CD4-positive, alpha-beta T cell treated with Interleukin-12 subunit alpha and Interleukin-12 subunit beta, for 1 hour (primary cell): ENCODE measurements around the gene KRT33B.
"Not testable (repeated sequence)": the region's sequence is repeated elsewhere in the genome, so short reads cannot be mapped to it uniquely, and the experiment has no call there.

Experiments used
- DNase-seq: peaks from one replicate; pipeline ENCODE4 v3.0.0-alpha.2; 2020

Gene KRT33B

DNA sequence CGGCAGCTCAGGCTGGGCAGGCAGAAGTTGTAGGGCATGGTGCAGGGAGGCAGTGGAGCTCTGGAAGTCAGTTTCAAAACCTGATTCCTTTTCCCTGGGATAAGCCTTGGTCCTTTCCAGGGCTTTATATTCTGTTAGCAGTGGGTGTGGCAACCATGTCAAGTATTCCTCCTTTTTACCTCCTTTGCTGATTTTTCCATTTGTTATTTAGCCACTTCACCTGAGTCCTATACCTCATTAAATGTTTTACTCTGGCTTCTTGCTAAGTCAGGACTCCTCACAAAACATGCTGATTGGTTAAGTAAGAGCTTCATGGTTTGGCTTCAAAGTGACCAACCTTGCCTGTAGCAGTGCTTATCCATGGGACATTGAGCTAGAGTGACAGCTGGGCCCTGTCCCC, at the start of gene KRT33B:
KRT33B (minus strand) TSS at position 101 of the 400 bp plus-strand sequence; CDS start at position 38, 63 bp downstream.
- no peak for DNase-seq

DNA sequence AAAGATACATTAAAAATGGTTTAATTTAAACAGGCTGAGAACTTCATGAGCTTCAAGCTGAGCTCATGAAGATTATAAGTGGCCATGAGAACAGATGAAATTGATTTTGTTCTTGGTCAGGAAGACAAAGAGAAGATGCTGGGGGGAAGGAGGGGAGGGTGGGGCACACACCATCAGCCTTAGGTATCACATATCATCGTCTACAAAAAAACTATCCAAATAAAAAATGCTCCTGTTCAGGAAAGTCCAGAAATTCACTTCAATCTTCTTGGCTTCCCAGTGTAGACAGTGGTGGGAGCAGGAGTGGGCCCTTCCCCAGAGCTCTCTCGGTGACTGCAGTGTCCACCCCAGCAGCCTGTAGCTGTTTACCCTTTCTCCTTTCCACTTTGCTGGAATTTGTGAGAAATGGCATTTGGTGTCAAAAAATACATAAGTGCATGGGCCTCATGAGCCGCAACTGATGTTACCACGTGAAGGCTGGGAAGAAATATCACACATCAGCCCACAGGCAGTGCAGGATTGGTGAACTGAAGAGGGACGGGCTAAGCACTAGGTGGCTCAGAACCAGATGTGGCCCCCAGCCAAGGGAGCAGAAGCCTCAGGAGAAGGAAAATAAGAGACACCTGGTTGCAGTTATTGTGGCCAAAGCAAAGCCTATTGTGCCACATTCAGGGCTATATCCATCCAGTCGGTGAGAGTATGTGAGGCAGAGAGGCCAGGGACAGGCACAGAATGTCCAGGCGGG, 48.7 kb upstream of the KRT33B start:
- DNase-seq: no peak

DNA sequence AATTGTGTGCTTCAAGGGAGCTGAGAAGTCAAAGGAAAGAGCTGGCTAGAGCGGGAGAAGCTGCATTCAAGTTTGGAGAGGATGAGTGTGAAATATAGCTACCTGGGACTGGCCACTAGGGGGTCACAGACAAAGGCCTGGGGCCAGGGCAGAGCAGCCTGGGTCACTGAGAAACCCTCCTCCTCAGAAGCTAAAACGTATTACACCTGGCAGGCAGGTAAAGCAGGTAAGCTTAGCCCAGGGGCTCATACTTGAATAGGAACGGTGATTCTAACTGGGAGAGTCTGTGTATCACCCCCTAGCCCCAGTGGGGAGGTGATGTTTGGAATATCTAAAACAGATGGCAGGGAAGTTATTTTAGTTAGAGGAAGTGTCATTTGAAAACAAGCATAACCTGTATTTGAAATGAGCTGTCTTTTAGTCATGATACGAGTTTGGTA, 48.0 kb upstream of the KRT33B start:
- DNase-seq: no peak

DNA sequence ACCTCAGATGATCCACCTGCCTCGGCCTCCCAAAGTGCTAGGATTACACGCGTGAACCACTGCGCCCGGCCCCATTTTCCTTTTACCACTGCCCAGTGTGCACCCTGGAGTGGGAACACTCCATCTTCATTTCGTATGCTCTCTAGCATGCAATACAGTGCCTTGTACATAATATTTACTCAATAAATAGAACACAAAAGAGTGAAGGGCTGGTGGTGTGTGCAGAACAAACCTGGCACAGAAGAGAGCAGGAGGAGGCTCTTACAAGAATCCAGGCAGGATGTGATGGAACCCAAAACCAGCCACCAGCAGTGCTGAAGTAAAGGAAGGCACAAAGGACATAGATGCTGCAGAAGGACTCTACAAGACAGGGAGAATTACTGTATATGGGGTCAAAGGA, 47.5 kb upstream of the KRT33B start:
- no peak for DNase-seq

DNA sequence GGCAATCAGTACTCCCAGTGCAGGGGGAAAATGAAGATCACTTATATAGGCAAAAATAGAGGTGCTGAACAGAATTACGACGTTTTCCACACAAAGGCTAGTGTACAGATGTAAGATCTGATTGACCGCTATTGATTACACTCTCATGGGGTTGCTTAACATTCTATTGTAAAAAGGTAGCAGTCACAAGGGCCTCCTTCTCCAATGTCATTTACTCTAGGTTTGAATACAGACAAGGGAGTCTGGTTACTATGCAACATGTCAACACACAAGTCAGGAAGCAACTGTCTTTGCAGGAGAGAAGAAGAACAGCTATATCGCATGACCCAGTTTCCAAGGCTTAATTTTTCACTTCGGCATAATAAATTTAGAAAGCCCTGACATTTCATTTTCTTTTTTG, 46.9 kb upstream of the KRT33B start:
- DNase-seq: no peak

DNA sequence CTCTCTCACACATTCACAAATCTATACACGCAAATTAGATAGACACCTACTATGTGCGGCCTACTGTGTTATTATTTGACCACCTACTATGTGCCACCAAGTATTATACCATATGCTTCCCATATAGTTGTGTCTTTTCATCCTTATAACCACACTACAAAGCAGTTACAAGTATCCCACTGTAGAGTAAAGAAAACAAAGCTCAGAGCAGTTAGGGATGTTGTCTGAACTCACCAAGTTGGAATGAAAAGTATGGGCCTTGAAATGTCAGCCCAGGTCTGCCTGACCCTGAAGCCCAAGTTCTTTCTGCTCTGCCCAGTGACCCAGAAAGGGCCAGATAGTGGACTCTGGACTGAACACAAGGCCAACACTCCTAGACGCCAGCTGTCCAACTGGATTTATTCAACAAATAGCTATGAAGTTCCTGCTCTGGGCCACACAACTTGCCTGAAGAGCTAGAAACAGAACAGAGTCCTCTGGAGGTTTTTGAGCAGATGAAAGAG, 46.3 kb upstream of the KRT33B start:
- DNase-seq: no peak

DNA sequence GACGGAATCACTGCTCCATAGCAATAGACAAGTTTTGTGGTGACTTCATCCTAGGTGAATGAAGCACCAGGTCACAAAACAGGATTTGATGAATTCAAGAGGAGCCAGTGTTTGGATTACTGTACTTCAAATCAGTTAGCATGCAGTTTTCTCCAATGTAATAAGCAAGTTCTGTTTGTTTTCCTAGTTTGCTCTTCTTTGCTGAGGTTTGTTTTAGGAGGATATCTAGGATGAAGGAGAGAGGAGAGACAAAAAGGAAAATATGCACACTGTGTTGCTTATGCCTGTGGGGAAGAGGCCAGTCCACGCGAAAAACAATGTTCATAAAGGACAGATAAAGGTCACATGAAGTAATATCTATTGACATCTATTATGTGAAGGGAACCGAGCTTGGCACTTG, 45.8 kb upstream of the KRT33B start:
- DNase-seq: no peak

DNA sequence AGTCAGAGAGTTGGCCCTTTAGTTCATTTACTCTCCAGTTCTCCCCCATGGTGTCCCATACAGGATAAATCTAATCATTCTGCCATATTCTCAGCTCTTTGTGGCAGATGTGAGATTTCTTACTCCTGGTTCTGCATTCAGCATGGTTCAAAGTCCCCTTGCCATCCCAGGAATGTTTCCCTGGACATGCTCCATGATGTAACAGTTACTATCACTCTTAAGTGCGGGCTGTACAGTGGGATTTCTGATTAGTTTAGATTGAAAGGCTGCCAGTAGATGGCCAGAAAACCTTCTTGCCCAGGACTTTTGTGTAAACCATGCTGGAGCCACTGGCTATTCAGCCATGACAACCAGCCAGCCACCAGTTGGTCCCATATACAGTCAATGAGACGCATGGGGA, 44.4 kb upstream of the KRT33B start:
- no peak for DNase-seq

DNA sequence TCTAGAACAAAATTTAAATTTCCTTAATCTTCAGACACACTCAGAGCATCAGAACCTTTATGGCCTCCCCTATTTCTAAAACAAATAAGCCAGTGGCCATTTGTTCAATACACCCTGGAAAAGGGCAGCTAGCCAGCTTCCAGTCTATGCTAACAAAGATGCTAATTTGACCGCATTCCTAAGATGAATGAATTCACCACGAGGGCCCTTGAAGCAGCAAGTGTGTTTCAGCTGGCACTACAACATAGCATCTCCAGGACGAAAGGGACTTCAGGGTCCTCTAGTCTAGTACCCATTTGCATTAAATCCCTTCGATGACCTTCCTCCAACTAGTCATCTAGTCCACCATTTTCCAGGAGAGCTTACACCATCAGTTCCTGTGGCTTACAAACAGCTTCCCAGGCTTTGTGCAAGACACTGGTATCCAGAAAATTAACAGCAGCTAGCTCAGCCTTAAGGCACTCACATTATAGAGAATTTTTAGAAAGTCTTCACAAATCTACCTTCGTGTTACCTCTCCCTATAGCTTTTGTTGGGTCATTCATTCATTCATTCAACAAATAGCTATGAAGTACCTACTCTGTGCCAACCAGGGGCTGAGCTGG, 43.8 kb upstream of the KRT33B start:
- no peak for DNase-seq

DNA sequence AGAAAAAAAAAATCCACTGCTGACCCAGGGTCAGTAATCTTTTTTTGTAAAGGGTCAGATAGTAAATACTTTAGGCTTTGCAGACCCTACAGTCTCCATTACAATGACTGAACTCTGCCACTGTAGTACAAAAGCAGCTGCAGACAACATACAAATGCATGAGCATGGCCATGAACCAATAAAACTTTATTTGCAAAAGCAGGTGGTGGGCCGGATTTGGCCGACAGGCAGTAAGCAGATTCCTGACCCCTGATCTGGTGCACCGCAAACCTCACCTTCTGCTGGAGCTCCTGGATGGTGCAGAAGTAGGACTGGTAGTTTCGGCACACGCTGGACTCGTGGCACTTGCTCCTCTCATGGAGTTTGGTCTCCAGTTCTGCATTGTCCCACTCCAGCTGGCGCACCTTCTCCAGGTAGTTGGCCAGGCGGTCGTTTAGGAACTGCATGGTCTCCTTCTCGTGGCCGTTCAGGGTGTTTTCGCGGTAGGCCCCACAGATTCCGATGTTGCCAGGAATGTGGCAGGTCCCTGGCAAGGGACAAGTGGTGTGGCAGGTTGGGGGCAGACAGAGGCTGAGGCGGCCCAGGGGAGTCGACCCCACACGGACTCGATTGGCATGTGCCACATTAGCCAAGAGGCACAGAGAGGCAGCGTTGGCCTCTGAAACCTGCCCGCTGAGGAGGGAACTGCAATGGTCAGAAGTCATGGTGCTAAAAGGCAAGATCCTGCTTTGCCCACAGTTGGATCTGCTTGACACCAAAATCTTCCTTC, 41.6 kb upstream of the KRT33B start:
- no peak for DNase-seq

DNA sequence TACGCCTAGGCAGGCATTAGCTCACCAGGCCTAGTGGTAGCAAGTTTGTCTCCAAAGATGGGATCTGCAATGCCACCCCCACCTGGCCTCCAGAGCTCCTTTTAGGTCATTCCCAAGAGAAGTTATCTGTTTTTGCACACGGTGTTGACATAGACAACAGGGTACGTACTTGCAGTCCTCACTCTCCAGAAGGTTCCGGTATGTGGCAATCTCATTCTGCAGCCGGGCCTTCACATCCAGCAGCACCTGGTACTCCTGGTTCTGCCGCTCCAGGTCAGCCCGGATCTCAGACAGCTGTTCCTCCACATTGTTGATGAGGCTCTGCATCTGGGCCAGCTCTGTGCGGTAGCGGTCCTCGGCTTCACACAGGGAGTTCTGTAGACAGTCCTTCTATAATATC, 37.6 kb upstream of the KRT33B start:
- no peak for DNase-seq

DNA sequence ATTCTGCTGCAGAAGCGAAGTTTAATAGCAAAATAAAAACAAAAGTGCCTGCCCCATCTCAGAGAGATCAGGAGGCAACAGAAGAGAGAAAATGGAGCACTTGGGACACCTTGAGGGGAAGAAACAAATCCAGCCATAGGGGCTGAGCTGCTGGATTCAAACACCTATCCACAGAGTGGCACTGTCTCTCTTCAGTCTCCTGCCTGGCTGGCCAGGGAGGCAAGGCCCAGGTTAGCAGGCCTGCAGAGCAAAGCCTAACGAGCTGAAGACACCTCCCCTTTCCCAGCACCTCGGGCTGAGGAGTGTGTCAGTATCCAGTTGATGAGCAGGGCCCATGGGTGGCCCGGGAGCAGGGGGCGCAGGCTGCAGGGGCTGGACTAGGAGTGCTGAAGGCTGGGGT, 36.6 kb upstream of the KRT33B start:
- no peak for DNase-seq

DNA sequence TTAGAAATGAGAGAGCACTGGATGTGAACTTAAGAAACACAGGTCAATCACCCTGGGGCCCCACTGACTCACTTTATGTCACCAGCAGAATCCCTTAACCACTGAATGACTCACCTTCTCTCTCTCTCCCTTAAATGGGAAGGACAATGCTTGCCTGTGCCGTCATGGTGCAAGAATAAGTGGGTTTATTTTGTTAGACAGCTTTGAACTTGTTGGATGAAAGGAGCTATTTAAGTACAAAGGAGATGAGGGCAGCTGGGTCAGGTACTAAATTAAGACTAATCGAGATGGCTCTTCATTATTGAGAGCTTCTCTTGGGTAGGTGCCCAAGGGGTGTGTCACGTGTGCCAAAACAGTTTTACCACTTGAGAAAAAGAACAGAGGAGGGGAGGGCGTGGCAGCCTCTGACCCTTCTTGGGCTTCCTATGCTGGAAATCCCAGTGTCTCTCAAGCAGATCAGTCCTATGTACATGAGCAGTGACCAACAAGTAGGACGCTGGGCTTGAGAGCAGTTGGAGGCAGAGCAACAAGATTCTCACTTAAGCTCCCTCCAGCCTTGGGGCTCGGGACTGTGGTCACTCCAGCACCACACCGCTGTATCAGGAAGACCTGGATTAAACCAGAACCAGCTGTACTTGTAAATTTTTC, 34.5 kb upstream of the KRT33B start:
- peak; percentile 20 for DNase-seq

DNA sequence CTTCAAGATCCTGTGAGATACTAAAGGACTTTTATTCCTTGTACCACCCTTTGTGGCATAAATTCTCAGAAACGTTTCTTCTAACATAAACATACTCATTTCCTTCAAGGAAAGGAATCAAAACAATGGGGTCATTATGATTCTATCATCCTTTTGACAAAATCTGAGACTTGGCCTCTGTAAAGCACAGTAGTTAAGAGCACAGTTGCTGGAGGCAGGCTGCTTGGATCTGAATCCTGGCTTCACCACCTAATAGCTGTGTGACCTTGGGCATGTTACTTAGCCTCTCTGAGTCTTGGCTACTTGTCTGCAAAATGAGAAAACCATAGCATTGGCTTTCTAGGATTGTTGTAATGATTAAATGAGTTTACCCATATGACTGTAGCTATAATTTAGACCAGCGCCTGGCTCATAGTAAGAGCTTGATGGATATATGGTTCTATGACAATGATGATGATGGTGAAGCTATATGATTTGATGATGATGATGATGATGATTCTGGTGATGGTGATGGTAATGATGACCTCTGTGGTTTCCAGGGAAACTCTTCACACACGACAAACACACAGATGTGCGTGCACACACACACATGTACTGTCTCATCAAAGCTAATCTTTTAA, 33.9 kb upstream of the KRT33B start:
- no peak for DNase-seq

DNA sequence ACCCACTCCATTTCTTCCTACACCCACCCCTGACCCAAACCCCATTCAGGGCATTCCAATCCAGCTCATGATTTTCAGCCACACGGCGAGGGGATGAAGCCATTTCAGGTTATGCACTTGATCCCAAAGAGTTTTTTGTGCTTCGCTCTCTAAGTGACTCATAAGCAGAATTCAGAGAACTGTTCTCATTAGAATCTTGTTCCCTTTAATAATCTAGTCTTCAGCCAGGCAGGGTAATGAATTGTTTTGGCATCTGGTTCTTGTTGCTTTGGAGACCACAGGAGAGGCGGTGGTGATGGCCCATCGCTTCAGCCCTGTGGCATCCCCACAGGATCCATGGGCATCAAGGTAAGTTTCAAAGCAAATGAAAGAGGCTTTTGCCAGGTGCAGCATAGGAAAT, 32.5 kb upstream of the KRT33B start:
- DNase-seq: no peak

DNA sequence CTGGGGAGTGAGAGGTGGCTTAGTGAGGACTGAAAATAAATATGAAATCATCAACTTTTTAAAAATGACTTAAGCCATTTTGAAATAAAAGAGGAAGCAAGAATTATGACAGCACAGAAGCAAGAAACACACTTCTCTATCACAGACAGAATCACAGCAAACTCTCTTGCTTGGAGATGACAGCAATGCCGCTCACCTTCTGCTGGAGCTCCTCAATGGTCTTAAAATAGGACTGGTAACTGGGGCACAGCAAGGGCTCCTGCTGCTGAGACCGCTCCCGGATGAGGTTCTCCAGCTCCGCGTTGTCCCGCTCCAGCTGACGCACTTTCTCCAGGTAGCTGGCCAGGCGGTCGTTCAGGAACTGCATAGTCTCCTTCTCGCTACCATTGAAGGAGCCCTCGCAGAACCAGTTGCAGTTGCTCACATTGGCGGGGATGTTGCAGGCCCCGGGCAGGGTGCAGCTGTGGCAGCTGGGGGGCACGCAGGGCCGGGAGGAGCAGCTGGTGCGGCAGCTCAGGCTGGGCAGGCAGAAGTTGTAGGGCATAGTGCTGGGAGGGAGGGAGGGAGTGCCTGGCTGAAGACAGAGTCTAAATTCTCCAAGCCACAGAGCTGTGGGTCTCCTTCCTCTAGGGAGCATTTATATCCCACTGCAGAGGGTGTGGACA, 27.5 kb upstream of the KRT33B start, which contains the start of gene KRT31:
KRT31 (minus strand) TSS at position 613 of the 665 bp plus-strand sequence; CDS start at position 544, 69 bp downstream.
- DNase-seq: no peak

DNA sequence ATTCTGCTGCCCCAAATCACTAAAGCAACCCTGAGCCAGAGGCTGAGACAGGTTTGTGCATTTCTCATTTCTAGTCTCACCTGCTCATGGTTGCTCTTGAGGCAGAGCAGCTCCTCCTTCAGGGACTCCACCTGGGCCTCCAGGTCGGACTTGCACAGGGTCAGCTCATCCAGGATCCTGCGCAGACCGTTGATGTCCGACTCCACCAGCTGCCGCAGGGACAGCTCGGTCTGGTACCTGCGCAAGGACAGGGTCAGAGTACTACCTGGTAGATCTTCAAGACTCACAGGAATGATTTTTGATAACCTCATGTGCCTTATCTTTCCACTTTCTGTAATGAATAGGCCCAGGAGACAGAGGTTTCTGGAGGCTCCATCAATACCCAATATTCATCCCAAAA, 26.7 kb upstream of the KRT33B start:
- no peak for DNase-seq

DNA sequence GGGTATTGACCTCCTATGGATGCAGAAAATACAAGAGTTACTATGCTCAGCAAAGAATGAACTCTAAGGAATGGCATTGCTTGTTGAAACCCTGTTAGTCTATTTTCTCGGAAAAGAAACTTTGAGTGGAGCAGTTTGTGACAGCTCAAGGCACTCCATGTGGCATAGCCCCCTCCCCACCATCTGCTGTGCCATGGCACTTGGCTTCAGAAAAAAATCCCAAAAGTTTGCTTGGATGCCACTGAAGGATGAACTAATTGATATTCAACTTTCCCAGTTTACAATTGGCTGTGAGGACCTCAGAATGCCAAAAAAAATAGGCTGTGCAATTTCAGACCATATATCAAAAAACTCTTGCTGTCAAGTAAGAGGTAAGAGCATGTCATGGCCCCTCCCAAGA, 26.0 kb upstream of the KRT33B start:
- no peak for DNase-seq

DNA sequence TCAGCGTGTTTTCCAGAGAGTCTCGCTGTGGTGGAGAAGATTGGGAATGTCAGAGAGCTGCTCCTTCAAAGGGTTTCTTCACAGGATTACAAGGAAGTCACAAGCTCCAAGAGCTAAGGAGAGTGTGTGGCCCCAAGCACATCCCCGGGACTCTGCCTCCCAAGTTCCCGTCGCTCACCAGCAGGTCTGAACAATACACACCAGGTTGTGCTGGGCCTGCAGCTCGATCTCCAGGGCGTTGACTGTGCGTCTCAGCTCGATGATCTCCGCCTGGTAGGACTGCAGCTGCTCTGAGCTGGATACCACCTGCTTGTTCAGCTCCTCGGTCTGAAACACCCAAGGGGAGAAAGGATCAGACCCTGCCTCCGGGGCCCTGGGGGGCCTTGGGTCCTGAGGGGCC, 25.4 kb upstream of the KRT33B start:
- not testable (repeated sequence) for DNase-seq

DNA sequence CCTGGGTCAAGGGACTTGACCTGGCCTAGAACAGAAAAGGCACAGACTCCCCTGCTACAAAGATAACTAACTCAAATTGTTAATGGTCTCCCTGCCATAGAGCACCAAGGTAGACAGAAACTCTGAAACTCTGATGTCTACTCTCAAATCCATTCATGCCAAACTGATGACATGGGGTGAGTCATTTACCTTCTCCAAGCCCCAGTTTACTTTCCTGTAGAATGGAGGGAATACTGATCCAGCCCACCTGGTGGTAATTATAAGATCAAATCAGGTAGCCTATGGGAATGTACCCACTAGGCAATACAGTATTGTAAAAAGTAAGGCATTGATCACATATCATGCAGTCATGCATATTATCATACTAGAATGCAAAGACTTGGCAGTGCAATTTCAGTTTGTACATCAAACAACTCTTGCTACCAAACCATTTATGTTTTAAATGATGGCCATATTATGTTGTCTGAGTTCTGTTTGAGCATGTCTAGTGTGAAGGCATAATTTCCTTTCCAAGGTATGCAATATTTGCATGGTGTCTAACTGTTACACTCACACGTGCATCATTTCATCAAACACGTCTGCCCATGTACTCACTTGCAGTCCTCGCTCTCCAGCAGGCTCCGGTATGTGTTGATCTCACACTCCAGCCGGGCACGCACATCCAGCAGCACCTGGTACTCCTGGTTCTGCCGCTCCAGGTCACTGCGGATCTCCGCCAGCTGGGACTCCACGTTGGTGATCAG, 24.8 kb upstream of the KRT33B start:
- DNase-seq: no peak

DNA sequence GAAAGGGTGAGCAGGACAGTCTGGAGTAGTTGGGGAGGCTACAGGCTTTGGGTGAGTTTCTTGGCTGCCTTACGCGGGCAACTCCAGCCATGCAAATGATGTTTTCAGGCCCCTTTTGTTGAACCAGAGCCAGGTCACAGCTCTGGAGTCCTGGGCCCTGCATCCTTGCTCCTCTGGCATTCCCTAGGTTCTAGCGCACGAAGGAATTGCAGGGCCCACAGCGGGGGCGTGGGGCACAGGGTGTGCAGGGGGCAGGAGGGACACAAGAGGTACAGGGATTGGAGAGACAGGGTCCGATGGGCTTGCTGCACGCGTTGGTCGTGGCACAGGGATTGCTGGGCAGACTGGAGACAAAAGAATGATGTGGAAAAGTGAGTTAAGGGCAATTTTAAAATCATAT, 24.2 kb upstream of the KRT33B start:
- DNase-seq: no peak
